Measurements from ENCODE around the gene HABP2.

DNA sequence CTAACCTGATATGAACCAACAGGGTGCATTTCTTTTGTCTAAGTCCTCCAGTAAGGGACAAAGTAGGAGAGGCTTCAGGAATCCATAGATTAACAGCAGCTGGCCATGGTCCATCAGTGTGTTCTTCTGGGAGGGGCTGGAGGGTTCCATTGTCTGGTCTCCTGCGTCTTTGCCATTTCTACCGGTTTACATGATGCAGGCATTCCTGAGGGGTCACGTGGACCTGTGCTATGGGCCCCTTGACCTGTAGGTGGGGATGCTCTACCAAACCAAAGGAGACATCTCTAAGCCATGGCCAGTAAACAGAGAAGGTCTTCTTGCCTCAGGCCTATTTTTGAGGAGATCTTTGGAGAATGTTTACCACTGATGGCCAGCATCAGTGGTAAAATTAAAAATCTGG, 28.7 kb upstream of the HABP2 start:
- TF ChIP-seq, protein P1, sequence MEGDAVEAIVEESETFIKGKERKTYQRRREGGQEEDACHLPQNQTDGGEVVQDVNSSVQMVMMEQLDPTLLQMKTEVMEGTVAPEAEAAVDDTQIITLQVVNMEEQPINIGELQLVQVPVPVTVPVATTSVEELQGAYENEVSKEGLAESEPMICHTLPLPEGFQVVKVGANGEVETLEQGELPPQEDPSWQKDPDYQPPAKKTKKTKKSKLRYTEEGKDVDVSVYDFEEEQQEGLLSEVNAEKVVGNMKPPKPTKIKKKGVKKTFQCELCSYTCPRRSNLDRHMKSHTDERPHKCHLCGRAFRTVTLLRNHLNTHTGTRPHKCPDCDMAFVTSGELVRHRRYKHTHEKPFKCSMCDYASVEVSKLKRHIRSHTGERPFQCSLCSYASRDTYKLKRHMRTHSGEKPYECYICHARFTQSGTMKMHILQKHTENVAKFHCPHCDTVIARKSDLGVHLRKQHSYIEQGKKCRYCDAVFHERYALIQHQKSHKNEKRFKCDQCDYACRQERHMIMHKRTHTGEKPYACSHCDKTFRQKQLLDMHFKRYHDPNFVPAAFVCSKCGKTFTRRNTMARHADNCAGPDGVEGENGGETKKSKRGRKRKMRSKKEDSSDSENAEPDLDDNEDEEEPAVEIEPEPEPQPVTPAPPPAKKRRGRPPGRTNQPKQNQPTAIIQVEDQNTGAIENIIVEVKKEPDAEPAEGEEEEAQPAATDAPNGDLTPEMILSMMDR (conservative IDR thresholded peaks at IDR 0.05 in 1 of 2, IDR thresholded peaks at IDR 0.05 in 1 of 2; ENCODE audit: extremely low read depth in 1 of 2, insufficient read depth in 1 of 2, low read depth in 1 of 2, low read length in 2 of 2), result no peak
- no peak for TF ChIP-seq EZH2 (IDR thresholded peaks at IDR 0.05; ENCODE audit: borderline replicate concordance, low read length)
